ENCODE measurements around the gene CFAP210.
"Not testable (repeated sequence)": the region's sequence is repeated elsewhere in the genome, so short reads cannot be mapped to it uniquely, and the experiment has no call there.

Gene CFAP210

GRCh38 chr2:169670215-169670651 is 24.0 kb downstream of the CFAP210 start:
- DNase-seq = no peak

GRCh38 chr2:169667583-169667982 is 26.6 kb downstream of the CFAP210 start:
- no peak for DNase-seq

GRCh38 chr2:169664978-169665930 is 29.0 kb downstream of the CFAP210 start:
- DNase-seq = no peak

- no peak for DNase-seq
Measured at GRCh38 chr2:169664600-169664977, 29.6 kb downstream of the CFAP210 start.

GRCh38 chr2:169663247-169663646 is 31.0 kb downstream of the CFAP210 start:
- no peak for DNase-seq

- DNase-seq = no peak
Measured at GRCh38 chr2:169662744-169663143, 31.5 kb downstream of the CFAP210 start.

- peak; percentile 76 for DNase-seq
Measured at GRCh38 chr2:169661265-169661664, 32.9 kb downstream of the CFAP210 start.

- no peak for DNase-seq
Measured at GRCh38 chr2:169659320-169659719, 34.9 kb downstream of the CFAP210 start.

- DNase-seq = no peak
Measured at GRCh38 chr2:169658877-169659276, 35.3 kb downstream of the CFAP210 start.

GRCh38 chr2:169656164-169656563 is 38.0 kb downstream of the CFAP210 start:
- DNase-seq = no peak

GRCh38 chr2:169653636-169654035 is 40.6 kb downstream of the CFAP210 start:
- no peak for DNase-seq

- no peak for DNase-seq
Measured at GRCh38 chr2:169649278-169649677, 44.9 kb downstream of the CFAP210 start.

GRCh38 chr2:169647496-169647895 is 46.7 kb downstream of the CFAP210 start:
- no peak for DNase-seq

GRCh38 chr2:169644173-169644572 is 50.0 kb downstream of the CFAP210 start:
- DNase-seq = no peak

- no peak for DNase-seq
Measured at GRCh38 chr2:169641464-169641863, 52.7 kb downstream of the CFAP210 start.

- no peak for DNase-seq
Measured at GRCh38 chr2:169640104-169640503, 54.1 kb downstream of the CFAP210 start.

- no peak for DNase-seq
Measured at GRCh38 chr2:169637620-169638019, 56.6 kb downstream of the CFAP210 start.

GRCh38 chr2:169636440-169637097 is 57.6 kb downstream of the CFAP210 start:
- DNase-seq = no peak

GRCh38 chr2:169625781-169626180 is 68.4 kb downstream of the CFAP210 start:
- no peak for DNase-seq

- no peak for DNase-seq
Measured at GRCh38 chr2:169623235-169623634, 71.0 kb downstream of the CFAP210 start.

GRCh38 chr2:169620509-169620908 is 73.7 kb downstream of the CFAP210 start:
- no peak for DNase-seq

GRCh38 chr2:169619946-169620345 is 74.3 kb downstream of the CFAP210 start:
- DNase-seq = no peak

GRCh38 chr2:169615982-169616381 is 78.2 kb downstream of the CFAP210 start:
- not testable (repeated sequence) for DNase-seq

GRCh38 chr2:169613876-169614275 is 80.3 kb downstream of the CFAP210 start:
- no peak for DNase-seq

All from DMS79 (cell line).